Measurements from ENCODE around the gene POTEC. TPM values are rescaled to one million over a fixed set of nuclear protein-coding genes. Genes with fewer than 3 reads are reported as not detected.
"Not testable (repeated sequence)": the region's sequence is repeated elsewhere in the genome, so short reads cannot be mapped to it uniquely, and the experiment has no call there.

The POTEC gene
- not detected for total RNA-seq
- long read RNA-seq: 0 reads

DNA sequence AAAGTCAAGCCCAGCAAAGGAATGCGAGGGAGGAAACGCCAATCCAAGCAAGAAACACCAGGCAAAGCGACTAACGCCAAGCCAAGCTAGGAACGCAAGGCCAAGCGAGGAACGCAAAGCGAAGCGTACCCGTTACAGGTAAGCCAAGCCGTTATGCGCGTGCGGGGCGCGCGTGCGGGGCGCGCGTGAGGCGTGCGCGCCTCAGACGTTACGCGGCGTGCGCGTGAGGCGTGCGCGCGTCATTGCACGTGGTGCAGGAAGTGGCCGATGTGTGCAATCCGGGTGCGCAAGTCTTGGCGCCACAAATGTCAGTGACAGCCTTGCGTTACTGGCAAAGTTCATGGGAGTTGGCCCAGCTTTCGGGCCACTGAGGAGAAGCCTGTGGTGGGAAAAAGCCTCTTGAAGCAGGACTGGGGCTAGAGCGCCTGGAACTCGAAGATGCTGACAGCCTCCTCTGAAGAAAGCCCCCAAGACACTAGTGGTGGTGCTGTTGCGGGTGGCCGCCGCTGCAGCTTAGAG is at the start of gene POTEC:
Gene POTEC, minus strand, starts transcription at position 155 of the 519 bp plus-strand sequence. CDS start 454 bp downstream, outside the sequence.
- not testable (repeated sequence) for DNase-seq (ENCODE audit: low spot score)

DNA sequence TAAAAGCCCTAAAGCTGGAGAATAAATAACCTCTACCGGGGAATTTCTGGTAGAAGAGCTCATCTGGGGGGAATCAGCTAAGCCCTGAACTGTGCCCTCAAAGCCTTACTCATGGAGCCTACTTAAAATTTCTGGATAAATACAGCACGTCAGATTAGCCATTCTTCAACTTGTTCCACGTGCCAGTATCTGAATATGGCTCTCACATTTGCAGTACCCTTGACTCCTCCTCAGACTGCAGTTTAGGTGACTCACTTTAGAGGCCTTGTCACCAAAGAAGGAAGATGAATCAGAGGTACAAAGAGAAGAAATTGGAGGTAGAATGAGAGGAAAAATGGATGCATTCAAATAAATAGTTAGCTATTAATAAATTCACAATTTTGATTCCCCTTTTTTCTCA is 34.6 kb upstream of the POTEC start:
- no peak for DNase-seq (ENCODE audit: low spot score)

DNA sequence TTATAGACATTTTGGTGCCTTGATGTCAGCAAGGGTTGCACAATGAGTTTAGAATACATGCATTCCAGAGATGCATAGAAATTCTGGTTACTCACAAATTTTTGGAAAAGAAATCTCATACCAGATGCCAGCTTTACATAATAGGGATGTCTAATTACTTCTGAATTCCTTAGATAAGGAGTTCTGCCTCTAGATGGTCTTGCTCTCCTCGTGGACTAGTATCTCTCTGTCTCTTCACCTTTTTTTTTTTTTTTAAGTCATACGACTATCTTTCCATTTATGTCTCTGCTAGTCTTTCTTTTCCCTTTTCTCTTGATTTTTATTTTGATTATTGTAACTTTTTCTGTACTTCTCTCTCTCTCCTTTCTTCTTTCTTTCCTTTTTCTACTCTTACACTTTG is 16.1 kb upstream of the POTEC start:
- DNase-seq (ENCODE audit: low spot score): not testable (repeated sequence)

DNA sequence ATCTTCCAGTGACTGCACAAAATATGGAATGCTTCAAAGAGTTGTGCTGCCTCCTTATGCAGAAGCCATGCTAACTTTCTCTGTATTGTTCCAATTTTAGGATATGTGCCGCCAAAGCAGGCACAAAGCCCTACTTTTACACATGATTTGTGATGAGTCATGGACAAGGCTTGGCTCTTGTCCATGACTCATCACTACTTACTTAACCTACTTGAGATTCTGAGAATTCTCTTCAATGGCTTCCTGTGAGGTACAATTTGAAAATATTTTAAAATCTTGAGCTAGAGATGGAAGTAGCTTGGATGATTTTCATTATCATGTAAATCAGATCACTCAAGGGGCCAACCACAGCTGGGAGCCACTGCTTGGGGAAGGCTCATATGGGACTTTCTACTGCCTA is 11.7 kb downstream of the POTEC start:
- not testable (repeated sequence) for DNase-seq (ENCODE audit: low spot score)

DNA sequence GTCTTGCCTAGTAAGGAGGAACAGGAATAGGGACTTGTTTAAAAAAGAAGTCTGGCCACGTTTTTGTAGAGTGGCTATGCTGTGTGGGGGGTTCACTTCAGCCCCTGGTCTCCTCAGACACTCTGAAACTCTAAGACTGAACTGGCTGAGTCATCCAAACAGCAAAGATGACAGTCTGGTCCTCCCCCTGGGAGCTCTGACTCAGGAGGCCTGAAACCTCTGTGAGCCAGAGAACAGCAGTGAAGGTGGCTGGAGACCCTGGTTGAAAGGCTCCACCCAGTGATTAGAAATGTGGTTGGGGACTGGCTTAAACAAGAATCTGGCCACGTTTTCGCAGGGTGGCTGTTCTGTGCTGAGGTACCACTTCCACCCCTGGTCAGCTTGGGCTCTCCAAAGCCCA is 32.7 kb downstream of the POTEC start:
- not testable (repeated sequence) for DNase-seq (ENCODE audit: low spot score)

DNA sequence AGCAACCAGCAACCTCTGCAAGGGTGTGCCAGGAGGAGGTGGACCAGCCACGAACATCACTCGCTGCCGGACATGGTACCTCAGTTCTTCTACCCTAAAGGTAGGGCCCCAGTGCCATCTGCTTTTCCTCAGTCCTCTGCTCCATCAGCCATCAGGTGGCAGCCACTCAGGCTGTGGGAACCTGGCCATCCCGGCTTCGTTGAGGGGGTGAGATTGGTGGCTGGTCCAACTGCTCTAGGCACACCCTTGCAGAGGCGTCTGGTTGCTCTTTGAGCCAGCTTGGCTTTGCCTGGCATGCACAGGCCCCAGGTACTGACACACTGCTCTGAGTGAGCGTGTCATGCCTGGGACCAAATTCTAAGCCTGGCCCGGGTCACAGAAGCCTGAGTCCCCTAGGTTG is 39.7 kb downstream of the POTEC start:
- DNase-seq (ENCODE audit: low spot score): not testable (repeated sequence)

DNA sequence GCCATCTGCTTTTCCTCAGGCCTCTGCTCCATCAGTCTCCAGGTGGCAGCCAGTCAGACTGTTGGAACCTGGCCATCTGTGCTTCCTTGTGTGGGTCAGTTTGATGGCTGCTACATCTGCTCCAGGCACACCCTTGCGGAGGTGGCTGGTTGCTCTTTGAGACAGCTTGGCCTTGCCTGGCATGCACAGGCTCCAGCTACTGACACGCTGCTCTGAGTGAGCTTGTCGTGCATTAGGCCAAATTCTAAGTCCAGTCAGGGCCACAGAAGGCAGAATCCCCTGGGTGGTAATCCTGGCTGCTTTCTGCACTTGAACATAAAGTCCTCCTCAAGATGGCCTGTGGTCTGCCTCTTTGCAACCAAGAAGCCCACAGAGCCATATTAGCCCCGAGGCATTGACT is 41.5 kb downstream of the POTEC start:
- DNase-seq (ENCODE audit: low spot score): not testable (repeated sequence)

DNA sequence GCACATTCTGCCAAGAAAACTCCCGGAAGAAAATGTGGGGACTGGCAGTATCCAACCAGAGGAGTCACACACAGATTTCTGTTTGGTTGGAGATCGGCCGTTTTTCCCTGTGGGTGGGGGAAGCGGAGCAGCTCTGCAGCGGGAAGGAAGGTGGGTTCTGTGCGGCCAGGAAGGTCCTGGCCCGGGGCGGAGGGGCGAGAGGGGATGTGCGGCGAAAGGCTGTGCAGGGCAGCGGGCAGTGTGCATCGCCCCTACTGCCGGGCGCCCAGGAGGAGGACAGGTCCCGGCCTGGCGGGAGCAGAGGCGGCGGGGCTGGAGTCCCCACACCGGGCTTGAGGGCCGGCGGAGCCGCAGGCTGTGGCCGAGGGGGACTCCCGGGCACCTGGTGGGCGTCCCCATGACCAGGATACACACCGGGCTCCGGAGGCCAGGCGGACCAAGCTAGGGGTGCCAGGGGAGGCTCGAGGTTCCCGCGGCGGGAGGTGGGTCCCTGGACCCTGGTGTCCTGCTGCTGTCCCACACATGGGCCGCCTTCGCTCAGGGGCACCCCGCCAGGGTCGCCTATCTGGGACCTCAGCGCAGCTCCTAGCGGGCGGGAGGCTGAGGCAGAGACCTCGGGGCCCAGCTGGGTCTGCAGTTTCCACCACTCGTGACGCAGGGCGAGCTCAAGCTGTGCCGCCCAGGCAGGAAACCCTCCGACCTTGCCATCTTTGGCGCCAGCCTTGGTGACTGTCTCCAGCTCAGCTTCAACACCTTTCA is 54.0 kb downstream of the POTEC start:
- DNase-seq (ENCODE audit: low spot score): not testable (repeated sequence)

DNA sequence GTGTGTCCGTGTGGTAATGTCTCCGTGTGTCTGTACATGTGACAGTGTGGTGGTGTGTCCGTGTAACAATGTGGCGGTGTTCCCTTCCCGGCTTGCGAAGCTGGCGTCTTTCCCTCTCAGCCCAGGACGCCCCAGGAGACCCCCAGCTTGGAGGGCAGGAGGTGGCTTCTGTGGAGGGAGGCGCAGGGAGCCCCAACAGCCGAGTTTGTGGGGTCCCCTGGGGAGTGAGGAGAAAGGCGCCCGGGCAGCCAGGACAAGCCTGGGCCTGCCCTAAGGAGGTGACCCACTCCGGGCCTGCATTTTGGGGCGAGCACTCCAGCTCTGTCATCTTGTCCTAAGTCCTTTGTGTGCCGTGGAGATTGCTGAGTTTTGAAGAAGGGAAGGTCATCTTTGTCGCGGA is 54.6 kb downstream of the POTEC start:
- DNase-seq (ENCODE audit: low spot score): not testable (repeated sequence)

DNA sequence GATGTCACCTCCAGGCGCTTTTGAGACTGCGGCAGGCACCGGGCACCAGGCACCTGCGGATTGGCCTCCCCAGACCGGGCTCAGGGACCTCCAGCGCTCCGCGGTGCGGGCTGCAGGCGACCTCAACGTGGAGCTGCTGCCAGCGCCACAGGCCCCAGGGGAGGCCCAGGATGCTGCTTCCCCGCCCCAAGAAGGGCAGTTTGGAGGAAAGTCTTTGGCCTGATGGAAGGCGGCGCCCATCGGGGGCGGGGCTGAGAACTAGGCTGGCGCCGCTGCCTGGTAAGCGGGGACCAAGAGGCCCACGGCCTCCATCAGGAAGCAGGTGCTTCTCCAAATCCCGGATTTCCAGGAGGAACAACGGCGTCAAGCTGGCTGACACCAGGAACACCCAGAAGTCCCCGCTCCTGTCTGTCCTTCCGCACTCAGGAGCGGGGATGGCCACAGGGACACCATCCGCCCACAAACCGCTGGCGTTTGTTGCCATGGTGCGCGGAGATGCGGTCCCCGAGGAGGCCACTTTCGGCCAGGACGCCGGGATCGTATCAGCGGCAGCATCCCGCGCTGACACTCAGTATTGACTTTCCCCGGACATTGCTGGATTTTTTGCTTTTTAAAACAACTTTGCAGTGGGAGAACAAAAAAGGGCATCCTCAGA is 56.3 kb downstream of the POTEC start:
- not testable (repeated sequence) for DNase-seq (ENCODE audit: low spot score)

DNA sequence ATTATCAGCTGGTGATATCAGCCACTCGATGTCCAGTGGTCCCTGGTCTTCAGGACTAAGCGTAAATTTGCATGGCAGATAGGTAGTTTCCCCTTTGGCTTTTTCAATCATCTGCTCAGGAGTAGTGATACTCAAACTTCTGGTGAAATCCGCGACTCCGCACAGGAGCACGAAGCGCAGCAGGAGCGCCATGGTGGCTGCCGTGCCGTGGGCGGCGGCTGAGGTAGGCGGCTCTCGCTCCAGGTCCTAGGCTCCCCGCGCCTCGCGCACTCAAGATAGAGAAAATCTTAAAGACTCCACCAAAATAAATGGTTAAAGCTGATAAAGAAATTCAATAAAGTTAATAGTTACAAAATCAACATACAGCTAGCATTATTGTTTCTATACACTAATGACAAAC is 64.3 kb downstream of the POTEC start:
- DNase-seq (ENCODE audit: low spot score): not testable (repeated sequence)

DNA sequence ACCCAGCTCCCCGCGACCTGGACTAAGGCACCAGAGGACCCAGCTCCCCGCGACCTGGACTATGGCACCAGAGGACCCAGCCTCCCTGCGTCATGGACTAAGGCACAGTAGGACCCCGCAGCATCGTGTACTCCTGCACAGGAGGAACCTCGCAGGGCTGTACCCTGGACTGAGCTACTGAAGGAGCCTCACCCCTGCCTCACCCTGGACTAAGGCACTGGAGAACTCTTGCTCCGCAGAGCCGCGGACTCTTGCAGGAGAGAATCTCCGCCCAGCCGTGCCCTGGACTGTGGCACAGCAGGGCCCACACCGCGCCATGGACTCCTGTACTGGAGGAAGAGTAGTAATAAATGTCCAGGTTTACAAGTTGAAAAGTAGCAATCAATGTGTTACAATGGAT is 67.9 kb downstream of the POTEC start:
- not testable (repeated sequence) for DNase-seq (ENCODE audit: low spot score)

DNA sequence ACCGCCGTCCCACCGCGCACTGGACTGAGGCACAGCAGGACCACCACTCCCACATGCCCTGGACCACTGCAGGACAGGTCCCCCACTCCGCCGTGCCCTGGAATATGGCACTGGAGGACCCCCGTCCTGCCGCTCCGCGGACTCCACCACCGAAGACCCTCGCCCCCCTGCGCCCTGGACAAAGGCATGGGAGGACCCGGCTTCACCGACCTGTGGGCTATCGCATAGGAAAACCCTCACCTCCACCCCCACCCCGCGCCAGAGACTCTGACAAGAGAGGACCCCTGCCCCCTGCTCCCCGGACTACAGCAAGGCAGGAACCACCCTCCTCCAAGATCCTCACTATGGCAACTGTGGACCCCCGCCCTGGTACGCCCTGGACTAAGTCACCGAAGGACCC is 68.6 kb downstream of the POTEC start:
- DNase-seq (ENCODE audit: low spot score): not testable (repeated sequence)

DNA sequence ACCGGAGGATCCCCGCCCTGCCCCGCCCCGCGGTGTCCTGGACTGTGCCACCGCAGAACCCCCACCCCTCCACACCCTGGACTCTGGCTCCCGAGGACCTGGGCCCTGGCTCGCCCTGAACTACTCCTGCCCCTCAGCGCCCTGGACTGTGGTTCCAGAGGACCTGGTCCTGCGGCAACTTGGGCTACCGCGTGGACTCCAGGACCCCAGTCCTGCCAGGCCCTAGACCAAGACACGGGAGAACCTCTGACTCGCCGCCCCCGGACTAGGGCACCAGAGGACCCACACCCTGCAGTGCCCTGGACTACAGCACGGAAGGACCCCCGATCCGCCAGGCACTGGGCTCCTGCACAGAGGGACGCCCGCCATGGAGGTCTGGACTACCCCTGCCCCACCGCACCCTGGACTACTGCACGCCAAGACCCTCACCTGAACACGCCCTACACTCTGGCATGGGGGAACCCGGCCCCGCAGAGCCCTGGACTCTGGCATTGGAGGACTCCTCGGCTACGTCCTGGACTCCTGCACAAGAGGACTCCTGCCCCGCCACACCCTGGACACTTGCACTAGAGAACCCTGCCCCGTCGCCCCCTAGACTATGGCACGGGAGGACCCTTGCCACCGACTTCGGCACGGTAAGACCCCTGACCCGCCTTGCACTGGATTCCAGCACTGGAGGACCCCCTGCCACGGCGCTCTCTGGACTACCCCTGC is 69.2 kb downstream of the POTEC start:
- DNase-seq (ENCODE audit: low spot score): not testable (repeated sequence)

DNA sequence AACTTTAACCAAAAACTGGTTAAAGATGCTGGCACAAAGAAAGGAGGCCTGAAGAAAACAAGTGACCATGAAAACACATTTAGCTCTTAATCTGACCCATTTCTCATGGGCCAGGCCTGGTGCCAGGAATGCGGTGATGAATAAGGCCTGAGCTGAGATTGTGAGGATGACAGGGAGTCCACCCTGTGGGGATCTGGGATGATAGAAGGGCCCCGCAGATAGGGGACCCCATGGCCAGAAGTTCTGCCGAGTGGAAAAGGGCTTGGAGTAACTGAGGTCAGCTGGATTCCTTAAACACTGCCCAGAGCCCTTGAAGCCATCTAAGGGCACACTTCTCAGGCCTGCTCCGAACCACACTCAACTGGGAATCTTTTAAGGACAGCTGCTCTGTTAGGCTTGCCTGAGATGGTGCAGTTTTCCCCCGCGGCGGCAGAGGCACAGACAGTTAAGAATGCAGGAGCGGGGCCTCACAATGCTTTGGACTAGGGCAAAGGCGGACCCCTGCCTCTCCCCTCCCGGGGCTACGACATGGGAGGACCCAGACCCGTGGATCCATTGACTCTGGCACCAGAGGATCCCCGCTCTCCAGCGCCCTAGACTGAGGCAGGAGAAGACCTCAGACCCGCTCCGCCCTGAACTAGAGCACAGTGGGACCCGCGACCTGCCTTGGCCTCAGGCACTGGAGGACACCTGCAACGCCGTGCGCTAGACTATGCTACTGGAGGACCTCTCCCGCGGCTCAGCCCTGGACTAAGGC is 70.0 kb downstream of the POTEC start:
- DNase-seq (ENCODE audit: low spot score): not testable (repeated sequence)

DNA sequence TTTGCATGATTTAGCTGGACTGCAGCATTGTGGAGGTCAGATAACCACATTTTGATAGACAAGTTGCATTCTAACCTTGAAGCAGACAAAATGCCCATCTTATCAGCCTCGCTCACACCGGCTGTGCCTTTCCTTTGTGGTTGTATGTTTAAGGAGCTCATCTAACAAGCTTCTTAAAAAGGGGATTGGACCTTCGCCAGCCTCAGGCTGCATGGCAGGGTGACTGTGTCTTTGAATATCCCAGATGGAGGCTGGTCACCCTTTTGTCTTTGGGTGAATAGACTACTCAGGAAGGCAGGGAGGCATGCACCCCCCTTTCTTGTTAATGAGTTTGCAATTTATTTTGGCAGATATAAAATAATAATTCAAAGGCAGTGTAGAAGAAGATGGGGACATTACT is 72.1 kb downstream of the POTEC start:
- not testable (repeated sequence) for DNase-seq (ENCODE audit: low spot score)

DNA sequence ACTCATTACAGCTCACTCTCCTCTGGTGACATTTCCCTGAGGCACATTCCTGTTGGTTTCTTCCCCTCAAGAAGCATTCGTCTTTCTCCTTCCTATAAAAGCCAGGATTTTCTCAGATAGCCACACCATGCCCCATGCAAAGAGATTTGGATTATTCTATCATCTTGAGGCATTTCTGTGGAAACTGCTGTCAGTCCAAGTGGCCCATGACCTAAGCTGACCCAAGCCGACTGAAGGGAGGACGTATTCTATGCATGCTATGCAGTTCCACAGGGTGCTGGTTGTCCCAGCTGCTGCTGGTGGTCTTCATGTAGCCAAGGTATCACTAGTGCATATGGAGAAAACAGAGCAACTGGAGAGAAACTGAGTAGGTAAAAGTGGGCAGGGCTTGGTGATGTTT is 73.0 kb downstream of the POTEC start:
- not testable (repeated sequence) for DNase-seq (ENCODE audit: low spot score)

DNA sequence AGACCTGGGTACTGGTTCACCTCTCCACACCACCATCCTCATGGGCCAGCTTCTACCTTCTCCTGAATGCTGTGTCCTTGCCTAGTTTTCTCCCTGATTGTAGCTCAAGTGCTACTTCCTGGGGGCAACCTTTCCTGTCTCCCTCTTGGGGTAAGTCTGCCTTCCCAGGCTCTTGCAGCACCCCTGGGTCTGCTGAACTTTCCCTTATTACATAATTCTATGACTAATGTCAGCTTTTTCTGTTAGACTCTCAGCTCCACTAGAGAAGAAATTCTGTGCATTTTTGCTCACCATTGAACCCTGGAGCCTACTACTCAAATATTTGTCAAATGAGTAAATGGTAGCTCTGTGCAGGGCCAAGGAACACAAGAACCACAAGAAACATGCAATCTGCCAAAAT is 73.4 kb downstream of the POTEC start:
- not testable (repeated sequence) for DNase-seq (ENCODE audit: low spot score)

DNA sequence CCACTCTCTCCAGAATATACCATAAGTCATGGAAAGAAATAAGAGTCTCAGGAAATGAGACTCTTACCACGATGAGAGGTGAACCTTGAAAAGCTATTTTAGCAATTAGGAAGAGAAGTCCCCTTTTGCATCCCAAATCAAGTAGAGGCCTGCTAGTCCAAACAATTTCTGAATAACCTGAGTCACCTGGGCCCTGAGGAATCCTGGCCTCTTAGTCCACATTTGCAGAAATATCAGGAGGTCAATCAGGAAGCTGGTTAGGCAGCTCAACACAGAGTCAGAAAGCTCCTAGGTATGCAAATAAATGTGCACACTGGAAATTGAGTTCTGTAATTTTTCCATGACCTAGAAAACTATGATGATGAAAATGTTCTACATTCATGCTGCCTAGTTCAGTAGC is 77.4 kb downstream of the POTEC start:
- DNase-seq (ENCODE audit: low spot score): not testable (repeated sequence)
